Activated CD8-positive, alpha-beta memory T cell treated with anti-CD3 and anti-CD28 coated beads, Interleukin-2, amount 50 U/mL, for 4 hours (primary cell): Measurements from ENCODE around the gene SLC25A21.
"Not testable (repeated sequence)": the region's sequence is repeated elsewhere in the genome, so short reads cannot be mapped to it uniquely, and the experiment has no call there.

Experiments used
- DNase-seq: peaks from one replicate; pipeline ENCODE4 v3.0.0-alpha.2; 2020

The SLC25A21 gene

DNA sequence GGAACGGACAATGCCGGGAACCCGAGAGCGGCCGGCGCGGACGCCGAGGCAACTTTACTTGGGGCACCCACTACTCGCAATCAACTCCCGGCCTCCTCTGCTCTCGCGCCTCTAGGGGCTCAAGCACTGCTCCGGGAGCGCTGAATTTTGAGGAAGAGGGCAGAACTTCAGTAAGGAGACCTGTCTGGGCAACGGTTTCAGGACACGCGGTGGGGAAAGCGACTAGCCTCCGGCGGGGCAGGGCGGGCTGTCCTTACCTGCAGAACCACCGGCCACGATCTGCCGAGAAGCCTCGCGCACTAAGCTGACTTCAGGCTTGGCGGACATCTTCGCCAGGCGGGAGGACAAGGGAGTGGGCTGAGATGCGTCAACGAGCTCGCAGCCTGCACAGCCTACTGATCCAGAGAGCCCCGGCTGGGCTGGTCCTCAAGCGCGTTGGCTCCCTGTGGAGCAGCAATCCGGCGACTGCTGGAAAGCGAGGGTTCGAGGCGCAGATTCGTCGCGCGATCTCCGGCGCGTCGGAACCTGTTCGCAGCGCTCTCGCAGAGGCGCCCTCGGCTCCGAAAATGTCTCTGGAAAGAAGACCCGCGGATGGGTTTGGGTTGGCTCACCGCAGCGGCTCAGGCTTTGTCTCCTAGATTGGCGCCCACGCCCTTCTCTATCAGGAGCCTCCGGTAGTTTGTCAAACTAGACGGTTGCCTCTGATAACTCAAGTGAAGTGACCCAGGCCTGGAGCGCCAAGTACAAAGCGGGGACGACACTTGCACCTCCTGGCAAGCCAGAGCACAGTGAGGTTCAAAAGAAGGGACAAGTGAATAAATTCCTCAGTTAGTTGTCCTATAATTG lies at the start of gene SLC25A21:
SLC25A21 (minus strand) TSS at position 583 of the 846 bp plus-strand sequence.
- DNase-seq, result no peak

DNA sequence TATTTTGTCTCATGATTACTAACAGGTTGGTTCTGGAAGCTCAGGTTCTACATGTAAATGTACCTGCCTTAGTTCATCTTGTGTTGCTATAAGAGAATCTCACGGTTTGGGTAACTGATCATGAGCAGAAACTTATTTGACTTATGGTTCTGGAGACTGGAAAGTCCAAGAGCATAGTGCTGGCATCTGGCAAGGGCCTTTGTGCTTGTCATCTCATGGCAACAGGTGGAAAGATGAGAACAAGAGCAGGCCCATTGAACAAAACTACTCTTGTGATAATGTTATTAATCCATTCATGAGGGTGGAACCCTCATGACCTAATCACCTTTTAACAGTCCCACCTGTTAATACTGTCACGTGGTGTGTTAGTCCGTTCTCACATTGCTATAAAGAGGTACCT lies 48.7 kb upstream of the SLC25A21 start:
- DNase-seq, result no peak

DNA sequence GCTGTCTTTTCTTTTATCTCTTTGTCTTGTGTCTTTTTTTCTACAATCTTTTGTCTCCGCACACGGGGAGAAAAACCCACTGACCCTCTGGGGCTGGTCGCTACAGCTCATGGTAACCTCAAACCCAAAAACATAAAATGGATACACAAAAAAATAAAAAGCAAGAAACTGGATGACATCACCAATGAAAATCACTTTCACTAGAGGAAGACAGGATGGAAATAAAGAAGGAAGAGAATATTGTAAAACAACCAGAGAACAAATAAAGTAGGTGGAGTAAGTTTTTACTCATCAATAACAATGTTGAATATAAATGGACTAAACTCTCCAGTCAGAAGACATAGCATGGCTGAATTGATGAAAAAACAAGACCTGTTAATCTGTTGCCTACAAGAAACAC lies 42.9 kb upstream of the SLC25A21 start:
- DNase-seq, result no peak

DNA sequence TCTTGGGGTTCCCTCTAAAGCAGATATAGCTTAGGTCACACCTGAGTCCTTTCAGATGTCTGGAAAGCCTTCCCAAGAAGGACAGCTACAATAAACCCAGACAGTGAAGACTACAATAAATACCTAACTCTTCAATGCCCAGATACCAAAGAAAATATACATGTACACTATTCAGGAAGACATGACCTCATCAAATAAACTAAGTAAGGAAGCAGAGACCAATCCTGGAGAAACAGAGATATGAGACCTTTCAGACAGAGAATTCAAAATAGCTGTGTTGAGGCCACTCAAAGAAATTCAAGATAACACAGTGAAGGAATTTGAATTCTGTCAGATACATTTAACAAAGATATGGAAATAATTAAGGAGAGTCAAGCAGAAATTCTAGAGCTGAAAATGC lies 40.6 kb upstream of the SLC25A21 start:
- DNase-seq, result no peak

DNA sequence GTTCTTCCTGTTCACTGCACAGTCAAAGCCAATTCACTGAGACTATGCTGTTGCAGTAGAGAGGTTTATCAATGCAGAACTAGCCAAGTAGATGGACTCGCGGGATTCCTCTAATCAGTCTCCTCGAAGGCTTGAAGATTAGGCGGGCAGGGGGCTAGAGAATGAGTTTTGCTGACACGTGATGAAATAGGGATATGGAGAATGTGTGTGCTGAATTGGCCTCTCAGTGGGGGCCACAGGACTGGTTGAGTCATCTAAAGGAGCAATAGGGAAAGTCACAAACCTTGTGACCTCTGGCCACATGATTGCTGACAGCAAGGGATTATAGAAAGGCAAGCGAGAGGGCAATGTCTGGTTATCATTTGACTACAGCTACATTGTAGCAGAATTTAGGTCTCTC lies 38.0 kb upstream of the SLC25A21 start:
- no peak for DNase-seq

DNA sequence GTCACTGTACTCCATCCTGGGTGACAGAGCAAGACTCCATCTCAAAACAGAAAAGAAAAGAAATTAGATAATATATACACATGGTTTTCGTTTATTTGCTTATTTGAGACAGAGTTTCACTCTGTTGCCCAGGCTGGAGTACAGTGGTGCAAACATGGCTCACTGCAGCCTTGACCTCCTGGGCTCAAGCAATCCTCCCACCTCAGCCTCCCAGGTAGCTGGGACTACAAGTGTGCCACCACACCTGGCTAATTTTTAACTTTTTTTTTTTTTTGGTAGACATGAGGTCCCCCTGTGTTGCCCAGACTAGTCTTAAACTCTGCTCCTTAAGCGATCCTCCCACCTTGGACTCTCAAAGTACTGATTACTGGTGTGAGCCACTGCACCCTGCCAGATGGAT lies 37.2 kb upstream of the SLC25A21 start:
- DNase-seq, result not testable (repeated sequence)

DNA sequence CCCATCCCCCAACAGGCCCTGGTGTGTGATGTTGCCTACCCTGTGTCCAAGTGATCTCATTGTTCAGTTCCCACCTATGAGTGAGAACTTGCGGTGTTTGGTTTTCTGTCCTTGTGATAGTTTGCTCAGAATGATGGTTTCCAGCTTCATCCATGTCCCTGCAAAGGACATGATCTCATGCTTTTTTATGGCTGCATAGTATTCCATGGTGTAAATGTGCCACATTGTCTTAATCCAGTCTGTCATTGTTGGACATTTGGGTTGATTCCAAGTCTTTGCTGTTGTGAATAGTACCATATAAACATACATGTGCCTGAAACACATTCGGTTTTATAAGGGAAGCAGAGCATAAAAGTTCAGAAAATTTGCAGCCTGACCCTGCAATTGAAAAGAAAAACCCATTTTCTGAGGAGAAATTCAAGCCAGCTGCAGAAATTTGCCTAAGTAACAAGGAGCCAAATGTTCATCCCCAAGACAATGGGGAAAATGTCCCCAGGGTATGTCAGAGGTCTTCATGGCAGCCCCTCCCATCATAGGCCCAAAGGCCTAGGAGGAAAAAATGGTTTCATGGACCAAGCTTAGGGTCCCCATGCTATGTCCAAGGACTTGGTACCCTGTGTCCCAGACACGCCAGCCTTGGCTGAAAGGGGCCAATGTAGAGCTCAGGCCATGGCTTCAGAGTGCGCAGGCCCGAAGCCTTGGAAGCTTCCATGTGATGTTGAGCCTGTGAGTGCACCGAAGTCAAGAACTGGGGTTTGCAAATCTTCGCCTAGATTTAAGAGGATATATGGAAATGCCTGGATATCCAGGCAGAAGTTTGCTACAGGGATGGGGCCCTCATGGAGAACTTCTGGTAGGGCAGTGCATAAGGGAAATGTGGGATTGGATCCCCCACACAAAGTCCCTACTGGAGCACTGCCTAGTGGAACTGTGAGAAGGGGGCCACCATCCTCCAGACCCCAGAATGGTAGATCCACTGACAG lies 33.5 kb upstream of the SLC25A21 start:
- DNase-seq, result not testable (repeated sequence)

DNA sequence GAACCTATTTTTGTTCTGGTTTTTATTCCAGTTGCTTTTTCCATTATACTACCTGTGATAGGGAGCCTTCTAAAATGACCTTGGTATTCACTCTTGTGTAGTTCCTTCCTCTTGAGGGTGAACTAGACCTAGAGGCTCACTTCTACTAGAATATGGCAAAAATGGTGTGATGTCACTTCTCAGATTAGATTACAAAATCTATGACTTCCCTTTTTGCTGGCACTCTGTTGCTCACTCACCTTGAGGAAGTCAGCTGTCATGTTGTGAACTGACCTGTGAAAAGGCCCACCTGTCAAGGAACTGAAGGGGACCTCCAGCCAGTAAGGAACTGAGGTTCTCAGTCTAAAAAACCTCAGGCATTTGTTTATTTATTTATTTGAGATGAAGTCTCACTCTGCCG lies 31.0 kb upstream of the SLC25A21 start:
- DNase-seq, result no peak

DNA sequence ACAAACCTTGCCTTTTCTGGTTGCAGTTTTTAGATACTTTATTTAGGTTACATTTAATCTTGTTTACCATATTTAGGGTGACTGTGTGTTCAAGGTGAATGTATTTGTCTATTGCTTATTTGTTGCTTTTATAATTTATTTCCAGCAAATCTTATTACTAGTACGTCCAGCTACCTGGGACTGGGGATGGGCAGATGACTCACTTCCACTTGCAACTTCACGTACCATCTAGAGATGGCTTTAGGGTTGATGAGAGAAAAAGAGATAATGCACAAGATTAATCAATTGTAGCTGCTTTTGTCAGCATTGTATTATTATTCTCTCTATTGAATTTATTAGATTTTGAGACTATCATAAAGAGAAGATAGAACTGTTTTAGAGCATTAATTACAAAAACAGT lies 30.4 kb upstream of the SLC25A21 start:
- DNase-seq, result no peak

DNA sequence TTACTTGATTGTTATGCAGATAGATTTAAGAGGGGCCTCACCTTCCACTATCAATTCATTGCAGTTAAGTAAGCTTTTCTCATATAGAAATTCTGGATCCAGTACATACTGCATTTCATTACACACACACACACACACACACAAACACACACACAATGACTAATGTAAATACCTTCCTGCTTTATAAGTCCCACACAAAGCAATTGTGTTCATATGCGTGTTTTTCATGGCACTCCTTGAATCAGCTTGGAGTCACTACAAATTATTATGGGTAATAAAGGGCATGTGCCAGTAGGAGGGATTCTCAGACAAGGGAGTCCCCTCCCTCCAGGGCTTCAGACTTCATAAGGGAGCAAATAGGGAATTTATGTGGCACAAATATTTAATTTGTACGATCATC lies 29.9 kb upstream of the SLC25A21 start:
- DNase-seq, result no peak

DNA sequence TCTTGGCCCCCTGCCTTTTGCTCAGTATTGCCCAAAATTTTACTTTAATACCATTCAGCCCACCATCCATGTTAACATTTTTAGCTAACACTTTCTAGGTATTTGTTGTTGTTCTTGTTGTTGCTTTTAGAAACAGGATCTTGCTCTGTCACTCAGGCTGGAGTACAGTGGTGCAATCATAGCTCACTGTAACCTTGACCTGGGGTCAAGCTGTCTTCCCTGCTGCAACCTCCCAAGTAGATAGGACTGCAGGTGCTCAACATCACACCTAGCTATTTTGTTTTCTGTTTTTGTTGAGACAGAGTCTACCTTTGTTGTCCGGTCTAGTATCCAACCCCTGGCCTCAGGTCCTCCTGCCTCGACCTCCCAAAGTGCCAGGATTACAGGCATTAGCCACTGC lies 29.3 kb upstream of the SLC25A21 start:
- DNase-seq, result no peak

DNA sequence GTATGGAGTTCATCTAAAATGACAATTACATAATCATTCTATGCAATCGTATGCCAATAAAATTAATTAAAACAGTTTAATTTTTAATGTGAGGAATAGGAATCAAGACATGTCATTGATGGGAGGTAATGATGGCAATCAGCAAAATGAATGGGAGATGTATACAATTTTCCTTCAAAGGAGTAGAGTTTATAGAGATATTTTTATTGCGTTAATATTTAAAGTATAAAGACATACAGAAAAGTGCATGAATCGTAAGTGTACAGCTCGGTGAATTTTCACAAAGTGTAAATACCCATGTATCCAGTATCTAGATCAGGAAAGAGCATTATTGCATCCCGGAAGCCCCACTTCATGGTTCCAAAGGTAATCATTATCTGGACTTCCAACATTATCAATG lies 26.5 kb upstream of the SLC25A21 start:
- no peak for DNase-seq

DNA sequence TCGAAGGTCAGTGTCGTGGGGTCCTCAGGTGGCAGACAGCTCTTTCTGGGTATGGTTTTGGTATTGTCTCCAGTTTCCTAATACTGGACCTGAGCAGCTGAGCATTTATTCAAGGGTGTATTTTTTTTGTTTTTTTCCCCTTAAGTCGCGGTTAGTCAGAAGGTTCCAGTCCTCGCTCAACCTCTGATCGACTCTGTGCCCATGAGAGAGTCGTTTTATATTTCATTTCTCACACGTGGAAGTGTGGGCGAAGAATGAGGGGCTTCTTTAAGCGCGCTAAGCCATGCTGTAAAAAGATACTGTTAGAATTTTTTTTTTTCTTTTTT lies 25.8 kb upstream of the SLC25A21 start:
- DNase-seq, result no peak

DNA sequence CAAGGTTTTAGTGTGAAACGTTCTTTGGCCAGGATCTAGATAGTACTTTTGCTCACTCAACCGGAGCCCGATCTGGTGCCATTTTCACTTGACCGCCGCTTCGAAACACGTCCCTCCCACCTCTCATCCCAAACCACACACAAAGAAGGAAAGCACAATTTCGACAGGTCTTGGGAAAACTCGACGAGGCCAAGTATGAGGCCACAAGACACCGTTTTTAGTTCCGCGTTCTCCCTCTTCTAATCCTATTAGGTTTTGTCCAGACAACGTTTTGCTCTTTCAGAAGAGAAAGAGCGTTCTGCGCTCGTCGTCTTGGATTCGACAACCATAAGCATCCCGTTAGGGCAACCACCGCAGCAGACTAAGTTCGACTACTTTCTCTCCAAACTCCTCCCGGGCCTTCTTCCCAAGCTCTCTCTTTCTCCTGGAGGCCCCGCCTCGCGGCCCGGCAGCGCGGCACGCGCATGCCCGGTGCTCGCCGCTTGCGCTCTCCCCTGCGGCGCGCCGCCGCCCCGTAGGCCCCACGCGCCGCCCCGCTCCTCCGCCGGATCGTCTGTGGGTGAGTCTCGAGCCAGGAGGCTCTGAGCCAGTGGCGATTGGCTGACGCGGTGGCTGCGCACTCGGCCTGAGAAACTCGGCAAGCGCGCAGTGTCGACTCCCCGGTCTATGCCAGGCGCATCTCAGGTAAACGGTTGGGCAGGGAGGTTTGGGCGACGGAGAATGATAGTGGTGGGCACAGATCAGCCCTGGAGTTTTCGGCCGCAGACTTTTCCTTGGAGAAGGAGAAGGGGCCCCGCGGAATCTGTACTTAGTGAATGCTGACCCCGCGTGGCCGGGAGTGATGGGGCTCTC lies 25.2 kb upstream of the SLC25A21 start, which contains the start of gene MIPOL1:
MIPOL1 (plus strand) TSS at position 517 of the 852 bp plus-strand sequence. CDS start 49,952 bp downstream, outside the sequence.
- DNase-seq, result no peak

DNA sequence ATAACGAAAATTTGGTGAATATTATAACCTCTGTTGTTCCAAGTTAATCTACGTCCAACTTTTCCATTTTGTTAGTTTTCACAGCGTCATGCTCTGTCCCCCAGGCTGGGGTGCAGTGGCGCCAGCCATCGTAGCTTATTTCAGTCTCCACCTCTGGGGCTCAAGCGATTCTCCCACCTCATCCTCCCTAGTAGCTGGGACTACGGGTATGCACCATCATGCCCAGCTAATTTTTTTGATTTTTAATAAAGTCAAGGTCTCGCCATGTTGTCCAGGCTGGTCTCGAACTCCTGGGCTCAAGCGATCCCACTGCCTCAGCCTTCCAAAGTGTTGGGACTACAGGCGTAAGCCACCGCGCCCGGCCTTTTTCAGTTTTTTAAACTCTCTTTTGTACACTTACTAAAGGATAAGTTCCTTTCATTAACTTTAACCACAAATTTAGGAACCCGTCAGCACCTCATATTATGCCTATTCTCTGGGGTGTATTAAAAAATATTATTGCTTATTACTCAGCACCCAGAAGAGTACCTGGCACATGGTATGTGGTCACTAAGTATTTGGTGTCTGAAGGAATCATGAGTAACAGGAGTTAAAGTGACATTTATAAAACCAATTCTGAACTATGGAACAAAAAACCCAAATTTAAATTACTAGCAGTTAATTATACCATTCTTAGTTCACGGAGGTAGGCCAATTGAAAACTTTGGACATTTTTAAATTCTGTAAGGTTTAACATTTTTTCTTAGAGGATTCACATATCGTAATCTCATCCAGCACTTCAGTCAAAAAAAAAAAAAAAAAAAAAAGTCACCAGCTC lies 24.4 kb upstream of the SLC25A21 start:
- DNase-seq, result no peak

DNA sequence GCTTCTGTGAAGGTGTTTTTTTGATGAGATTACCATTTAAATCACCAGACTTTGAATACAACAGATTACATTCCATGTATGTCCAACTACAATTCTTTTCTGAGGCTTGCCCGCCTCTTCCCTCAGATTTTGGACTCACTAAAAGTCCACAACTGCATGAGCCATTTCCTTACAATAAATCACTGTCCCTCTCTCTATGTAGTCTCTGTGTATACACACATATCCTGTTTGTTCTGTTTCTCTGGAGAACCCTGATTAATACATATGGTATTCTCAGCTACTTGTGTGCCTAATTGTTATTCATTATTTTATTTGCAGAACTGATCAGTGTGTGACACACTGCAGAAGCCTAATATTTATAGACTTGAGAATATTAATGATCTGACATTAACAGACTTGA lies 22.9 kb upstream of the SLC25A21 start:
- no peak for DNase-seq

DNA sequence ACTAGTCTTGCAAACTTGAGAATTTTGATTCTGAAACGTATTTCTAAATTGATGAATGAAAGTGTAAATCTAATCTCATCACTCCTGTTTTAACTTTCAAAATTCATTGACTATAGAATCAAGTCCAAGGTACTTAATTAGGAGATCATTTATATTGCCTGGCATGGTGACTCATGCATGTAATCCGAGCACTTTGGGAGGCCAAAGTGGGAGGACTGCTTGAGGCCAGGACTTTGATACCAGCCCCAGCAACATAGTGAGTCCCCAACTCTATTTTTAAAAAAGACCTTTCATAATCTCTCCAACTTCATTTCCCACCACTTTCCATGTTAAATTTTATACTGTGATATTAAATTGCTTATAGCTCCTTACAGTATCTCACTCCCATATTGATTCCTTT lies 22.3 kb upstream of the SLC25A21 start:
- no peak for DNase-seq

DNA sequence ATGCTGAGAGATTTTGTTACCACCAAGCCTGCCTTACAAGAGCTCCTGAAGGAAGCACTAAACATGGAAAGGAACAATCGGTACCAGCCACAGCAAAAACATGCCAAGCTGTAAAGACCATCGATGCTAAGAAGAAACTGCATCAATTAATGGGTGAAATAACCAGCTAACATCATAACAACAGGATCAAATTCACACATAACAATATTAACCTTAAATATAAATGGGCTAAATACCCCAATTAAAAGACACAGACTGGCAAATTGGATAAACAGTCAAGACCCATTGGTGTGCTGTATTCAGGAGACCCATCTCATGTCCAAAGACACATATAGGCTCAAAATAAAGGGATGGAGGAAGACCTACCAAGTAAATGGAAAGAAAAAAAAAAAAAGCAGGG lies 17.3 kb upstream of the SLC25A21 start:
- not testable (repeated sequence) for DNase-seq

DNA sequence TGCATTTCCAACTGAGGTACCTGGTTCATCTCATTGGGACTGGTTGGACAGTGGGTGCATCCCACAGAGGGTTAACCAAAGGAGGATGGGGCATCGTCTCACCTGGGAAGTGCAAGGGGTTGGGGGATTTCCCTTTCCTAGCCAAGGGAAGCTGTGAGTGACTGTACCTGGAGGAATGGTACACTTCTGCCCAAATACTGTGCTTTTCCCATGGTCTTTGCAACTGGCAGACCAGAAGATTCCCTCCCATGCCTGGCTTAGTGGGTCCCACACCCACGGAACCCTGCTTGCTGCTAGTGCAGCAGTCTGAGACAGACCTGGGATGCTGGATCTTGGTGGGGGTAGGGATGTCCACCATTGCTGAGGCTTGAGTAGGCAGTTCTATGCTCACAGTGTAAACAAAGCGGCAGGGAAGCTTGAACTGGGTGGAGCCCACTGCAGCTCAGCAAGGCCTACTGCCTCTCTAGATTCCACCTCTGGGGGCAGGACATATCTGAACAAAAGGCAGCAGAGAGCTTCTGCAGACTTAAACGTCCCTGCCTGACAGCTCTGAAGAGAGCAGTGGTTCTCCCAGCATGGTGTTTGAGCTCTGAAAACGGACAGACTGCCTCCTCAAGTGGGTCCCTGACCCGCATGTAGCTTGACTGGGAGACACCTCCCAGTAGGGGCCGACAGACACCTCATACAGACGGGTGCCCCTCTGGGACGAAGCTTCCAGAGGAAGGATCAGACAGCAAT lies 15.6 kb upstream of the SLC25A21 start:
- not testable (repeated sequence) for DNase-seq

DNA sequence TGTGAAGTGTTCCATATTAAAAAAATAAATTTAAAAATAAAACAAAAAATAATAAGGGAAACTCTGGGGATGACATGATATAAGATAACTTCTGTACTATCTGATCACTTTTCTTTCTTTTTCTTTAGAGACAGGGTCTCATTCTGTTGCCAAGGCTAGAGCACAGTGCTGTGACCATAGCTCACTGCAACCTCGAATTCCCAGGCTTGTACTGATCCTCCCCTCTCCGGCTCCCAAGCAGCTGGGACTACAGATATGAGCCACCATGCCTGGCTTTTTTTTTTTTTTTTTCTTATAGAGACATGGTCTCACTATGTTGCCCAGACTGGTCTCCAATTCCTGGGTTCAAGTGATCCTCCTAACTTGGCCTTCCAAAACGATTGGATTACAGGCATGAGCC lies 14.9 kb upstream of the SLC25A21 start:
- DNase-seq, result no peak

DNA sequence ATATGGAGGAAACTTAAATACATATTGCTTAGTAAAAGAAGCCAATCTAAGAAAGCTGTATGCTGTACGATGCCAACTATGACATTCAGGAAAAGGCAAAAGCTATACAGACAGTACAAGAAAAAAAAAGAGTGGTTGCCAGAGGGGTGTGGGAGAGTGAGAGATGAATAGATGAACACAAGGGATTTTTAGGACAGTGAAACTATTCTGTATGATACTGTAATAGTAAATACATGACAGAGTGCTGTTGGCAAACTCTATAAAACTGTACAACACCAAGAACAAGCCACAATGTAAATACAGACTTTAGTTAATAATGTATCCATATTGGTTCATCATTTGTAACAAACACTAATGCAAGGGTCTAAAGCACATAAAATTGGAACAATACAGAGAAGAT lies 14.5 kb upstream of the SLC25A21 start:
- DNase-seq, result no peak
